Calu3 (cell line): Measurements from ENCODE around the gene RNF213. TPM values are rescaled to one million over a fixed set of nuclear protein-coding genes. Genes with fewer than 3 reads are reported as not detected.

ENCODE experiments used
- BruUV-seq: library from RNA; stranded (reverse); fragments of 400-500 nt; replicated peaks from 2 replicates; lab custom pipeline; 2021; lab: Mats Ljungman, UMichigan
- CTCF ChIA-PET: fragments of 300-600 bp; sonication (Branson Sonifier 250); formaldehyde crosslinking; loops from one replicate; lab custom pipeline; 2022; ENCODE audit warnings: antibody characterized with exemption; lab: Charles Lee
- DNase-seq: peaks from one replicate; pipeline ENCODE4 v3.0.0; 2022
- H3K27ac Mint-ChIP-seq: one replicate; pipeline ENCODE4 v1.8.0; 2022; ENCODE audit warnings: mixed read lengths; ENCODE audit not compliant: unreplicated experiment
- H3K27me3 Mint-ChIP-seq: one replicate; pipeline ENCODE4 v1.8.0; 2022; ENCODE audit warnings: mixed read lengths; ENCODE audit not compliant: unreplicated experiment
- H3K36me3 Mint-ChIP-seq: one replicate; pipeline ENCODE4 v1.8.0; 2022; ENCODE audit warnings: mild to moderate bottlenecking, moderate library complexity, mixed read lengths; ENCODE audit not compliant: insufficient read depth, unreplicated experiment
- H3K4me1 Mint-ChIP-seq: one replicate; pipeline ENCODE4 v1.8.0; 2022; ENCODE audit warnings: mild to moderate bottlenecking, low read depth, mixed read lengths; ENCODE audit not compliant: unreplicated experiment
- H3K4me3 Mint-ChIP-seq: one replicate; pipeline ENCODE4 v1.8.0; 2022; ENCODE audit warnings: mild to moderate bottlenecking, low read depth, moderate library complexity, mixed read lengths; ENCODE audit not compliant: unreplicated experiment
- H3K9me3 Mint-ChIP-seq: one replicate; pipeline ENCODE4 v1.8.0; 2022; ENCODE audit warnings: low read depth, mixed read lengths; ENCODE audit not compliant: unreplicated experiment
- CTCF ChIP-seq: fragments of 200-600 bp; IDR thresholded peaks from one replicate; pipeline ENCODE4 v1.8.0; 2022; ENCODE audit warnings: antibody characterized with exemption; ENCODE audit not compliant: unreplicated experiment
- intact Hi-C: fragments of 100-400 bp; cut with micrococcal nuclease; formaldehyde crosslinking; loops from one replicate; pipeline ENCODE4 v1.10.0; 2022; ENCODE audit not compliant: unreplicated experiment
- total RNA-seq: library from RNA; stranded (reverse); gene quantifications from 2 replicates; pipeline ENCODE4 v1.2.3, GENCODE V29; 2022

RNF213 gene
- total RNA-seq, 1 experiment from 2014 or later, result 221 TPM

GRCh38 chr17:80385046-80385445 lies 124.4 kb downstream of the RNF213 start:
- no peaks in the 10 kb centered on the region for H3K27me3 Mint-ChIP-seq
- intact Hi-C loops, result no loop called here
- CTCF ChIA-PET, result no interaction called here
- H3K4me1 Mint-ChIP-seq, result no peaks in the 10 kb centered on the region
- H3K9me3 Mint-ChIP-seq, result no peaks in the 10 kb centered on the region
- no peak overlapping the region for H3K27ac Mint-ChIP-seq
- no TSS peak for BruUV-seq
- H3K4me3 Mint-ChIP-seq, result no peak overlapping the region
- TF ChIP-seq CTCF, result no peak
- peaks cover 71% of the 10 kb centered on the region for H3K36me3 Mint-ChIP-seq
- no peak for DNase-seq

GRCh38 chr17:80386341-80386740 lies 125.7 kb downstream of the RNF213 start:
- CTCF ChIA-PET, result no interaction called here
- BruUV-seq, result no TSS peak
- TF ChIP-seq CTCF, result no peak
- DNase-seq, result no peak
- Mint-ChIP-seq H3K4me3 (no peak overlapping the region), H3K27ac (no peak overlapping the region), H3K4me1 (no peaks in the 10 kb centered on the region), H3K27me3 (no peaks in the 10 kb centered on the region), H3K9me3 (no peaks in the 10 kb centered on the region), H3K36me3 (peaks cover 64% of the 10 kb centered on the region)
- intact Hi-C loops, result no loop called here

GRCh38 chr17:80387071-80387470 lies 126.4 kb downstream of the RNF213 start:
- CTCF ChIA-PET, result no interaction called here
- Mint-ChIP-seq H3K4me3 (no peak overlapping the region), H3K27ac (no peak overlapping the region), H3K9me3 (no peaks in the 10 kb centered on the region), H3K36me3 (peaks cover 65% of the 10 kb centered on the region), H3K4me1 (no peaks in the 10 kb centered on the region), H3K27me3 (no peaks in the 10 kb centered on the region)
- intact Hi-C loops, result no loop called here
- DNase-seq, result no peak
- BruUV-seq, result no TSS peak
- no peak for TF ChIP-seq CTCF

- DNase-seq, result no peak
- H3K4me1 Mint-ChIP-seq, result no peaks in the 10 kb centered on the region
- no peak overlapping the region for H3K27ac Mint-ChIP-seq
- no peak for TF ChIP-seq CTCF
- intact Hi-C loops, result no loop called here
- CTCF ChIA-PET, result no interaction called here
- no peaks in the 10 kb centered on the region for H3K9me3 Mint-ChIP-seq
- no peak overlapping the region for H3K4me3 Mint-ChIP-seq
- peaks cover 58% of the 10 kb centered on the region for H3K36me3 Mint-ChIP-seq
- no peaks in the 10 kb centered on the region for H3K27me3 Mint-ChIP-seq
- no TSS peak for BruUV-seq
Observed at GRCh38 chr17:80388175-80388574, 127.5 kb downstream of the RNF213 start.

- no peaks in the 10 kb centered on the region for H3K9me3 Mint-ChIP-seq
- H3K4me1 Mint-ChIP-seq, result no peaks in the 10 kb centered on the region
- CTCF ChIA-PET, result no interaction called here
Observed at GRCh38 chr17:80388601-80389000, 127.9 kb downstream of the RNF213 start.

More at GRCh38 chr17:80388601-80389000, 127.9 kb downstream of the RNF213 start:
- Mint-ChIP-seq H3K27me3 (no peaks in the 10 kb centered on the region), H3K27ac (no peak overlapping the region), H3K4me3 (no peak overlapping the region), H3K36me3 (peaks cover 54% of the 10 kb centered on the region)
- intact Hi-C loops, result no loop called here
- no peak for TF ChIP-seq CTCF
- no peak for DNase-seq
- BruUV-seq, result no TSS peak
